GM19452 (cell line): ENCODE results near the gene ICAM3.
"Not testable (repeated sequence)": the region's sequence is repeated elsewhere in the genome, so short reads cannot be mapped to it uniquely, and the experiment has no call there.

ENCODE experiments used
- ATAC-seq: cut with Tn5 transposase; IDR thresholded peaks from one replicate; pipeline ENCODE4 v1.9.1; 2021; ENCODE audit not compliant: unreplicated experiment

The ICAM3 gene, protein sequence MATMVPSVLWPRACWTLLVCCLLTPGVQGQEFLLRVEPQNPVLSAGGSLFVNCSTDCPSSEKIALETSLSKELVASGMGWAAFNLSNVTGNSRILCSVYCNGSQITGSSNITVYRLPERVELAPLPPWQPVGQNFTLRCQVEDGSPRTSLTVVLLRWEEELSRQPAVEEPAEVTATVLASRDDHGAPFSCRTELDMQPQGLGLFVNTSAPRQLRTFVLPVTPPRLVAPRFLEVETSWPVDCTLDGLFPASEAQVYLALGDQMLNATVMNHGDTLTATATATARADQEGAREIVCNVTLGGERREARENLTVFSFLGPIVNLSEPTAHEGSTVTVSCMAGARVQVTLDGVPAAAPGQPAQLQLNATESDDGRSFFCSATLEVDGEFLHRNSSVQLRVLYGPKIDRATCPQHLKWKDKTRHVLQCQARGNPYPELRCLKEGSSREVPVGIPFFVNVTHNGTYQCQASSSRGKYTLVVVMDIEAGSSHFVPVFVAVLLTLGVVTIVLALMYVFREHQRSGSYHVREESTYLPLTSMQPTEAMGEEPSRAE

GRCh38 chr19:10339380-10339960 is at the start of gene ICAM3:
TSS of gene ICAM3 (minus strand) at chr19:10339624. CDS start at chr19:10339614, 10 bp downstream.
- peak; percentile 72 for ATAC-seq

DNA sequence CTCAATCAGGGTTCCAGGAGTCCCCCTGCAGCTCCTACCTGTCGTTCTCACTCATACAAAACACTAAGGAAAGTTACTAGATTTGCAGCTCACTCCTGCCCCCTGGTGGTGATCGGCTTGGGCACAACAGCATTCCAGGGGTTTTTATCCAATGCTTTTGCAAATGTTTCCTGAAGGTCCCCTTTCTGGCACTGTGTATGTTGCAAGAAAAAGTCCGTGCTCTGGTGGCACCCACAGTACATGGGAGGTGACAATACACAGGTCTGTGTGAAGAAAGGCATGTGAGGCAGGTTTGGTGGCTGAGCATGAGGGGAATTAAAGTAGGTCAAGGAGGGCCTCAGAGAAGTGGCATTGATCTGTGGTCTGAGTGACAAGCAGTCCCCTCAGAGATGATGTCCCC is 49.5 kb upstream of the ICAM3 start:
- no peak for ATAC-seq

- ATAC-seq = no peak
Observed at GRCh38 chr19:10384580-10384979, 45.2 kb upstream of the ICAM3 start.

- not testable (repeated sequence) for ATAC-seq
Observed at GRCh38 chr19:10383223-10383499, 43.7 kb upstream of the ICAM3 start.

GRCh38 chr19:10380313-10381102 is 41.1 kb upstream of the ICAM3 start, which contains the start of gene TYK2:
TSS of gene TYK2 (minus strand) at chr19:10380572. CDS start at chr19:10378406, 2,166 bp downstream.
- peak; percentile 91 for ATAC-seq

DNA sequence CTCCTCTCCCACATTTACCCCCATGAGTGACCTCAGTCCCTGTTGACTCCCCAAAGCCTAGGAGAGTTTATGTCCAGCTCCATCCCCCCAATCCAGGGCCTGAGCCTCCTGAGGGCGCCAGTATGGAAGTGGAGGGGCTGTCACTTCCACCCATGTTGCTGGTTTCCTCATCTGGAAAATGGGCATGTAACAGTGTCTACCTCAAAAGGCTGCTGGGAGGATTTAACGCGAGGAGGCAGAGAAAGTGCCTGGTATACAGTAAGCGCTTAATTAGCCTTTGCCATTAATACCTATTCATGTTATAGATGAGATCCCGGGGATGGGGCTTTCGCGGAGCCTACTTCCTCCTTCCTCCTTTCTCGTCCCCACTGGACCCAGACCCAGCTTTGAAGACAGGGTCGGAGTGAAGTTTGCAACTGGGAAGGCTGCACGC is 40.5 kb upstream of the ICAM3 start:
- no peak for ATAC-seq

DNA sequence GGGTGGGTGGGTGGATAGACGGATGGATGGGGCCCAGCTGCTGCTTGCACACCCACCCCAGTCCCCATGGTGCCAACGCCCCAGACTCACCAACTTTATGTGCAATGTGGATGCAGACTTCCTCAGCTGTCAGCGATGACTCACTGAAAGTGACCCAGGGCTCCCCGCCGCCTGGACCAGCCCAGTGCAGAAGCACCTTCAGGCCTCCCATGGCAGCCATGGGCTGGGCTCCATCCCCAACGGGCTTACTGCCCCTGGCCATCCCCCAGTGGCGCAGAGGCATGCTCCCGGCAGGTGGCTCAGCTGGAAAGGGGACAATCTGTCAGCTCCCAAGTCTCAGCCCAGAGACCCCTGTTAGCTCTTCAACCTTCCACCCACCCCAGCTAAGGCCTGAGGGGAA is 38.7 kb upstream of the ICAM3 start:
- ATAC-seq = no peak

- ATAC-seq = not testable (repeated sequence)
Observed at GRCh38 chr19:10377140-10377640, 37.8 kb upstream of the ICAM3 start.

- ATAC-seq = no peak
Observed at GRCh38 chr19:10374931-10375330, 35.5 kb upstream of the ICAM3 start.

GRCh38 chr19:10372690-10373089 is 33.3 kb upstream of the ICAM3 start:
- no peak for ATAC-seq

- ATAC-seq = no peak
Observed at GRCh38 chr19:10368101-10368803, 28.8 kb upstream of the ICAM3 start.

DNA sequence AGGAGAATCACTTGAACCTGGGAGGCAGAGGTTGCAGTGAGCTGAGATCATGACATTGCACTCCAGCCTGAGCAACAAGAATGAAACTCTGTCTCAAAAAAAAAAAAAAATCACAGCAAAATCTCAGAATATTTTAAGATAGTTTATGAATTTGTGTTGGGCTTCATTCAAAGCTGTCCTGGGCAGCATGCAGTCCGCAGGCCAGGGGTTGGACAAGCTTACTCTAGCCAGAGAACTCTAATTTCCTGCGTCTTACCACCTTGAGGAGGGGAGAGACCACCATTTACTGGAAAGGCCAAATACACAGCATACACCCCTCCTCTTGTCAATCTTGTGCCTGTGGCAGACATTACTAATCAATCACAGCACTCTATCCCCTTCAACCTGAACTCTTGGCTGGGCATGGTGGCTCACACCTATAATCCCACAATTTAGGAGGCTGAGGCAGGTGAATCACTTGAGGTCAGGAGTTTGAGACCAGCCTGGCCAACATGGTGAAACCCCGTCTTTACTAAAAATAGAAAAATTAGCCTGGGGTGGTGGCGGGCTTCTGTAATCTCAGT is 27.6 kb upstream of the ICAM3 start:
- not testable (repeated sequence) for ATAC-seq

DNA sequence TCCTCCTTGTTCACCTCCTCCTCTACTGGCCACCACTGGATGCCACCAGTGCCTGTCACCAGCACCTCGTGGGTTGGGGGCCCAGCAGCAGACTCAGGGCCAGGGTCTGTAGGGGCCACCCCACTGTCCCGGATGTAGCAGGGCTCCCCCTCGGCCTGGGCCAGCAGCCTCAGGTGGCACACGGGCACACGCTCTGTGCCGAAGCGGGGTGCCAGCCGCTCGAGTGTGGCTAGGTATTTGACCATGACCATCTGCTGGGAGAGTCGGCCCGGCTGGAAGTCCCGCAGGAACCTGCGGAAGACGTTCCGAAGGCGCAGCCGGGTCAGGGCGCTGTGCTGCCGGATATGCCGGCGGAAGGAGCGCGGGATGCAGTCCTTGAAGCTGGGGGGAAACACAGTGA is 26.1 kb upstream of the ICAM3 start:
- ATAC-seq = no peak

DNA sequence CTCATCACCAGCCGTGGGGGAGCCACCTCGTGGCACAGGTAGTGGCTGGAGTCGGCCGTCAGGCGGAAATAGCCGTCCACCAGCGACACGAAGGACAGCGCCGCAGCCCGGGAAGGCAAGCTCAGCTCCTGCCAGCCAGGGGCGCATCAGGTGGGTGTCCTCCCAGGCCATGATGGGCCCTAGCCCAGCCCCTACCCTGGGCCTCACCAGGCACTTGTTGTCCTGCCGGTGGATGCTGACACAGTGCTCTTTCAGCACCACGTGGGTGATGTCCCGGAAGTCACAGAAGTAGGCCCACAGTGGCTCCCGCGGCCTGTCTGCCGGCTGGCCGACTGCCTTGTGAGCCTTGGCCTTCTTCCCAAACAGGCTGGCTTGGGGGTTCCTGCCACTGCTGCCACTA is 25.2 kb upstream of the ICAM3 start:
- no peak for ATAC-seq

- ATAC-seq = no peak
Observed at GRCh38 chr19:10363789-10364281, 24.4 kb upstream of the ICAM3 start.

DNA sequence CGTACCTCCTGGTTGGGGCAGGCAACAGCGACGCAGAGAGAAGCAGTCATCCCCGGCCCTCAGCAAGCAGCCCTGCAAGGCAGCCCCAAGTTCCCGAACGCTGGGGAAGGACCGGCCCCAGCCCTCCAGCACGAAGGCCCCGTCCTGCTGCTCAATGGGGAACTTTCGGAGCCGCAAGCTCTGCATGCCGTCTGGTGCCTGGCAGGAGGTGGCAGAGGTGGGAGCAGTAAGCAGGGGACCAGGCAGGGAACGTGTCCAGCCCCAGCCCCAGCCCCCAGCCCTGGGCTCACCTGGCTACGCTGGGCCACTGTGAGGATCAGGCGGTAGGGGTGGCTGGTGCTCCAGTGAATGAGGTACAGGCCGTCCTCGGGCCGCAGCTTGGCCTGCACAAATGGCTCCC is 22.8 kb upstream of the ICAM3 start:
- ATAC-seq = no peak

GRCh38 chr19:10361569-10362011 is 22.2 kb upstream of the ICAM3 start:
- no peak for ATAC-seq

GRCh38 chr19:10356431-10356830 is 17.0 kb upstream of the ICAM3 start:
- ATAC-seq = no peak

DNA sequence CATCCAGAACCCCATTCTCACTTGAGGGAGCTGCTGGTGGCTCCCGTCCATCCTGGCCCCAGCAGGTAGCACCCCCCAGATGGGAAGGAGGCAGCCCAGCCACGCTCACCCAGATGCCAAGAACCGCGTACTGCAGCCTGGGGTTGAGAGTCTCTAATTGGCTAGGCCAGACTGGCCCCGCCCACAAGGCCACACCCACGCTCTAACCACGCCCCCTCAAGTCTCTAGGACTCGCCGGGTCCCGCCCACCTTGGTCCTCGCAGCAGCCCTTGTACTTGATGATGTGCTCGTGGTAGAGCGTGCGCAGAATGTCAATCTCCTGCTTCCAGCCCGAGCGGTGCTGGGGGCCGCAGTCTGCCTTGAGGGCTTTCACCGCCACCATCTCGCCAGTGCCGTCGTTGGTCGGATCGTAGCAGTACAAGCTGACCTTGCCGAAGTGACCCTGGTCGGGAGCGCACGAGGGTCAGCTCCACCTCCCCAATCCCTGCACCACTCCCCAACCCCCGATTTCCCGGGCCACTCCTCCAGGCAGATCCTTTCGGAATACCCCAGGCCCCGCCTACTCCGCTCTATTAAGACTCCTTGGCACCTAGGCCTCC is 14.5 kb upstream of the ICAM3 start:
- no peak for ATAC-seq
